ENCODE measurements around the gene SLC6A3. TPM values are rescaled to one million over a fixed set of nuclear protein-coding genes. Genes with fewer than 3 reads are reported as not detected.
"Not testable (repeated sequence)": the region's sequence is repeated elsewhere in the genome, so short reads cannot be mapped to it uniquely, and the experiment has no call there.

The SLC6A3 gene
- total RNA-seq, 1 donor from 2014 or later = not detected

DNA sequence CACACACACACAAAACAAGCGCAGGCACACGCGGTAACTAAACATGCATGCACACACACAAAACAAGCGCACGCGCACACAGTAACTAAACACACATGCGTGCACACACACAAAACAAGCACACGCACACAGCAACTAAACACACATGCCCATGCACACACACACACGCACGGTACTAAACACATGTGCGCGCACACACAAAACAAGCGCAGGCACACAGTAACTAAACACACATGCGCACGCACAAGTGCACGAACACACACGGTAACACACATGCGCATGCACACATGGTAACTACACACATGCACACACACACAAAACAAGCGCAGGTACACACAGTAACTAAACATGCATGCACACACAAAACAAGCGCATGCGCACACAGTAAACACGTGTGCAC is 19.9 kb upstream of the SLC6A3 start:
- DNase-seq (ENCODE audit: extremely low read depth, low read depth, low spot score) = no peak

DNA sequence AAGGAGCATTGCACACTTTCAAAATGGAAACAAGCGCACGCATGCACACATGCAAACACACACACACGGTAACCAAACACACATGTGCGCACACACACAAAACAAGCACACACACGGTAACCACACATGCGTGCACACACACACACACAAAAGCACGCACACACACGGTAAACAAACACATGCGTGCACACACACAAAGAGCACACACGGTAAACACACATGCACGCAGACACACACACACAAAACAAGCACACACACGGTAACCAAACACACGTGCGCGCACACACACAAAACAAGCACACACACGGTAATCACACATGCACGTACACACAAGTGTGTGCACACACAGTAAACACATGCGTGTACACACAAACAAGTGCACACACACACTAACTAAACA is 19.3 kb upstream of the SLC6A3 start:
- no peak for DNase-seq (ENCODE audit: extremely low read depth, low read depth, low spot score)

DNA sequence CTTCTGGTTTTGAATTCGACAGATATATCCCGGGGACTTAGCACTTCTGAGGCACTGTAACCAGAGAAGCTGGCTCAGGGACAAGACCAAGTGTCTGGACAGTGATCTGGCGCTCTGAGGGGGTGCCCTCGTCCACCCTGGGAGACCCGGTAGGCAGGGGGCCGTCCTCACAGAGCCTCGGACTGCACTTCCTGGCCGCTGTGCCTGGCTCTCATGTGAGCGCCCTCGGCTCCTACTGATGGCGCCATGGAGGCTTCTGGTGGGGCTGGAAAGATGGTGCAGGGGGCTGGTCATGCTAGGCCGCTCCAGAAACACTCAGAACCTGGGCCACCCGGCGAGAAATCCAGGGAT is 18.8 kb upstream of the SLC6A3 start:
- no peak for DNase-seq (ENCODE audit: extremely low read depth, low read depth, low spot score)

DNA sequence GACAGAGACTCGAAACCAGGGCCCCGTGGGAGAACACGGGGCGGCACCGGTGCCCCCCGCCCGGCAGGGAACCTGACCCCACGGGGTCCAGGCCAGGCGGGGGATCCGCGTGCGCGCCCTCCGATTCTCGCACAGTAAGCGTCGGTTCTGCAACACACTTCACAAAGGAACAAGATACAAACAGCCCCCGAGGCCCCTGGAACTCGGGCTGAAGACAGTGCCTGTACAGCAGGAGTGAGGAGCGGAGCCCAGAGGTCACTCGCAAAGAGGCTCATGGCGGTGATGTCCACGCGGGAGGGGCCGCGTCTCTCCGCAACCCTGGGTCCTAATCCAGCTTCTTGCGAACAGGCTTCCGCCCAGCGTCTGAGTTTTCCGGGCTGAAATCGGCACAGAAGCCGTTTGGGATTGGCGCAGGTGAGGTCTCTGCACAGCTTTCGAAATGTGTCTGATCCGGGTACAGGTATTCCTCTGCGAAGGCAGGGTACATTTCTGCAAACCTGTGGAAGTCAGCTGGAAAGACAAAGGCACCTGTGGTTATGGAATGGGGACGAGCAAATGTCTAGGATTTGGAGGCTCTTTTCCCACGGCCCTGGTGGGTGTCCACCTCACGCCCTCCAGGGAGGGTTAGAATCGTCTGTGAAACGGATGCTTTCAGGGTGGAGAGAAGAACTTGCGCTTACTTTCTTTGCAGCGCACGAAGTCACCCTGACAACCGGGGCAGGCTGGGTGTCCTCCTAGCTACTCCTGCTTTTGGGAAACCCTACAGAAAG is 18.3 kb upstream of the SLC6A3 start:
- no peak for DNase-seq (ENCODE audit: extremely low read depth, low read depth, low spot score)

DNA sequence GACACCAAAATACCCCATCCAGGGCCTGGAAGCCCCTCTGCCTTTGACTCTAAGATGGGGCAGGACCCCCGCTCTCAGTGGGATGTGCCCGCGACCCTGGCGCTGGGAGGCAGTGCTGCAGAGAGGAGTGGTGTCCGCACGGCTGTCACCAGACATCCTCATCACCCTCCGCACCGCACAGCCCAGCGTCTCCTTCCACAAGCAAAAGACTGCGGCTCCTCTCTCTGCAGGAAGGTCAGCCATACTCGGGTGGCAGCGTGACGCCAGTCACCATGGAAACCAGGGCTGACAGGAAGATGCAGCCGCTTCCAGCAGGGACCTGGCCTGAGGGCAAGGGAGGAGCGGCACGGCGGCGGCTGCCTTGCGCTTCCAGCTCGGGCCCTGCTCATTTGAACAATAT is 17.1 kb upstream of the SLC6A3 start:
- no peak for DNase-seq (ENCODE audit: extremely low read depth, low read depth, low spot score)

DNA sequence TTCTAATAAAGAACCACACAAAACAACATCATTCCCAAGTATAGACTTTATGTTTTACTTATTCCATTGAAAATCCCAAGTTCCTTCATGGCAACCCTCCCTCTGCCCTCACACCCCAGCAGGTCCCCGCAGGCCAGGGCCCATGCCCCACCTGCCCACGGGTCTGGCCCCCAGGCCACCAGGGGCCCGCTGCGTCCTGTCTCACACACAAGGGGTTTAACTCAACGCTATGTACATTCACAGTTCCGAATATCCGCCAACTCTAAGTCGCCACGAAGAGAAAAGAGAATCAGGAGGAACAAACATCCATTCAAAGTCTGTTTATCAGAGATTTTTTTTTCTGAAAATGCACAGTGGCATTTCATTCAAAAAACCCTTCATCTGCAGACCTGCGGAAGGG is 16.2 kb upstream of the SLC6A3 start:
- DNase-seq (ENCODE audit: extremely low read depth, low read depth, low spot score) = no peak

DNA sequence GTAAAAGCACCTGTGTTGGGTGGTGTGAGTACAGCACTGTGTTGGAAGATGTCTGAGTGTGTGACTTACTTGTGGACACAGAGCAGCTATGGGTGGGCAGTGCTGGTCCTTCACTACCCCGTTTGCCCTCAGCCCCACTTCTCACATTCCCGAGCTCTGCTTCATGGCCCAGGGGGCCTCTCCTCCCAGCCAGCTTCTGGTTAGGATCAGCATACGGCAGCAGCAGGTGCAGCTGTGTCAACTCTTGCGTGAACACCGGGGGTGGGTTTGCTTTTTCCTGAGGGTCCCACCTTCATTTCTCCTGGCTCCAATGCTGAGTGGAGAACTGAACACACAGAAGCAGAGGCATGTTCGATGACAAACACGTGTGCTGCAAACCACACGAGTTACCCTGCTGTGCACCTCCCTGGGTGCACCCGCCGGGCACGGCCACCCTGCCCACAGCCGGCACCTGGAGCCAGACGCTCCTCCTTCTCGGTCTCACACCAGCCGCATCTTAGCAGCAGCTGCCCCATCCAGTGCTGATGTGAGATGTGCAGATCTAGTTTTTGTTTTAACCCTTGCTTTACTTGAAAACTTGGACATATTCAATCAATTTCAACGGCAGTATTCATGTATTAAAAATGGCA is 14.9 kb upstream of the SLC6A3 start:
- DNase-seq (ENCODE audit: extremely low read depth, low read depth, low spot score) = no peak

DNA sequence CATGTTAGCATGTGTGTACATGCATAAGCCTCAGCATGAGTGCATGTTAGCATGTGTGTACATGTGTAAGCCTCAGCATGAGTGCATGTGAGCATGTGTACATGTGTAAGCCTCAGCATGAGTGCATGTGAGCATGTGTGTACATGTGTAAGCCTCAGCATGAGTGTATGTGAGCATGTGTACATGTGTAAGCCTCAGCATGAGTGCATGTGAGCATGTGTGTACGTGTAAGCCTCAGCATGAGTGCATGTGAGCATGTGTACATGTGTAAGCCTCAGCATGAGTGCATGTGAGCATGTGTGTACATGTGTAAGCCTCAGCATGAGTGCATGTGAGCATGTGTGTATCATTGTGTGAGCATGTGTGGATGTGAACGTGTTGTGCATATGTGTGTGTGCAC is 14.2 kb upstream of the SLC6A3 start:
- not testable (repeated sequence) for DNase-seq (ENCODE audit: extremely low read depth, low read depth, low spot score)

DNA sequence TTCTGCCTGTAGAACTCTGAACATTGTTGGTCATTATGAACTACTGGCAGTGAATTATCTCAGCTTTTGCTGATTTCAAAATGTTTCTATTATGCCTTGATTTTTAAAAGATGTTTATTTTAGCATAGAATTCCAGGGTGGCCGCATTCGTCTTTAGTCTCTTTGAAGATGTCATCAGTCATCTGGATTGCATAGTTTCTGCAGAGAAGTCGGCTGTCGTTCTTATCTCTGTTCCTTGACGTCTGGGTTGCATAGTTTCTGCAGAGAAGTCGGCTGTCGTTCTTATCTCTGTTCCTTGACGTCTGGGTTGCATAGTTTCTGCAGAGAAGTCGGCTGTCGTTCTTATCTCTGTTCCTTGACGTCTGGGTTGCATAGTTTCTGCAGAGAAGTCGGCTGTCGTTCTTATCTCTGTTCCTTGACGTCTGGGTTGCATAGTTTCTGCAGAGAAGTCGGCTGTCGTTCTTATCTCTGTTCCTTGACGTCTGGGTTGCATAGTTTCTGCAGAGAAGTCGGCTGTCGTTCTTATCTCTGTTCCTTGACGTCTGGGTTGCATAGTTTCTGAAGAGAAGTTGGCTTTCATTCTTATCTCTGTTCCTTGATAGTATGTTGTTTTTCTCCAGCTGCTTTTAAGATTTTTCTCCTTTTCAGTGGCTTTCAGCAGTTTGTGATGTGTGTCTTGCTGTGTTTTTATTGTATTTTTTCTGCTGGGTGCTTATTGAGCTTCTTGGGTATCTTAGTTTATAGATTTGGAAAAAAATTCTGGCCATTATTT is 11.1 kb upstream of the SLC6A3 start:
- DNase-seq (ENCODE audit: extremely low read depth, low read depth, low spot score) = not testable (repeated sequence)

DNA sequence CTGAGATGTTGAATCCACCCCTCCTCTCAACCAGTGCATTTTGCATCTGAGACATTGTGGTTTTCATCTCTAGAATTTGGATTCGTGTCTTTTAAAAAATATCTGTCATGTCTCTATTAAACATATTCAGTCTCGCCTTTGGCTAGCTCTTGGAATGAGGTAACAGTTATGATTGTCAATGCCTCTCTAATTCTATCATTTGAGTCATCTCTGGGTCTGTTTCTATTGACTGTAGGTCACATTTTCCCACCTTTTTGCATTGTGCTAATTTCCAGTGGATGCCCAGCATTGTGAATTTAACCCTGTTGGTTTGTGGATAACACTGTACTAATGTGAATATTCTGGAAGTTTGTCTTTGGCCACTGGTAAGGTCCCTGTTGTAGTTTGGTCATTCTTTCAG is 8.4 kb upstream of the SLC6A3 start:
- no peak for DNase-seq (ENCODE audit: extremely low read depth, low read depth, low spot score)

DNA sequence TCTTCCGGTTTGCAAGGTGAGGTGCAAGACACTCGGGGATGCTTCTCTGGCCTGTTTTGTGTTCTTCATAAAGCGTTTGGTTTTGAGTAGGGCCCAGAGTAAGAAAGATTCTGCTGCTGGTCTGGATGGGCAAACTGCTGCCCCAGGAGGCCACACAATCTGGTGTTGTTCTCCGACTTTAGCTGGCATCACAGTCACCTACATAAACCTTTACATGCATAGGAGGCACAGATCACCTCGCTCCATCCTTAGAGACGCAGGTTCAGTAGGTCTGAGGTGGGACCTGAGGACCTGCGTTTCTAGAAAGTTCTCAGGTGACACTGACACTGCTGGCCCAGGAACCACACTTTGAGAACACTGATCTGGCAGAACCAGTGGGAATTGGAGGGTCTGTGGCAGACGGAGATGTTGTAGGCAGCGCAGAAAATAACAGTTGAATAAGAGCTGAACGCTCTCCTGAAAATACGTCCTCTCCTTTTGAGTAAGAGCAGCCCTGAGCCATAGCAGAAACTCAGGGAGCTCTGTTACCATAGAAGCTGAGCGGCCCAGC is 3.9 kb upstream of the SLC6A3 start:
- DNase-seq (ENCODE audit: extremely low read depth, low read depth, low spot score) = no peak

DNA sequence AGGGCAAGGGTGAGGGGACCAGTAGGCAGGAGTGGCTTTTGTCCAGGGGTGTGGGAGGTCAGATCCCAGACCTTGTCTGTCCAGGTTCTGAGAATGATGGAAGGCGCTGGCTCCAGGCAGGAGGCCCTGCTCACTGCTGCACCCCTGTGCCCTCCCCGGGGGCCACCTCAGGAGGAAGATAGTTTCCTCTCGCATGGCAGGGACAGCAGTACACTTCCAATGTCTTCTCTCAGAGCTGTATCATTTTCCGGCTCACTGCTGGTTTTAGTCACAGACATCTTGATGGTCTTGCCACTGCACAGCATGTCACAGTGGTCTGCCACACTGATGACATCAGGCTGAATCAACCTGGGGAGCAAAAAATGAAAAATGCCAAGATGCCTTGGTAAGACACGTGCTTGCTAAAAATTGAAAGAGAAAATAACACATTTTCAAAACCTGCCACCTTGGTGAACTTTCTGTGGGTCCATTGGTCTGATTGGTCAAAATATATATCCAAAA is 3.3 kb upstream of the SLC6A3 start:
- DNase-seq (ENCODE audit: extremely low read depth, low read depth, low spot score) = no peak

DNA sequence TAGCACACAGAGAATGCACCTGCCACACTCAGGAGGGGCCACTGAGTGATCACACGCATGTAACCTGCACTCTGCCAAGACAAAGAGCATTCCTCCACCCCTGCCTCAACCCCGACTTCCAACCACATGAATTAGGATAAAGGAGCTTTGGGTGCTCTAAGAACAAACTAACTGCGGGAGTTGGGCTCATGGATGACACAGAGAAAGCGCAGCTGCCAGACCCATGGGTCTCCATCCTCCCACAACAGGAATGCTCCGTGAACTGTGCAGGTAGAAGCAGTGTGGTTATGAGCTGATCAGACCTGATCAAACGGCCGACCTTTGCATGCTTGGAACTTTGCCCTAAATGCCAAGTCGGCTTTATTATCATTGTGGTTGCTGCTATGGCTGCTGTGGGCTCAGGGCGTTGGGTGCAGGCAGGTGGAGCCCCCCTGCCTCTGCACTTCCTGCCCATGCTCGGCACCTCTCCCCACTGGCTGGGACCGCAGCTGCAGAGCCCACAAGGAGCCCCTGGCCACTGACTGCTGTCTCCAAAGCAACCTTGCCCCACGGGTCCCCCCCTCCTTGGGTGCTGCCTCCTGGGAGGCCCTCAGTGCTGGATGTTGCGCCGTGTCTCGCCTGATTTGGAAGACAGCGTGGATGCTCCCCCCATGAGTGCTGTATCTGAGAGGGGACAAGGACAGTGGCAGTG is 2.6 kb upstream of the SLC6A3 start:
- no peak for DNase-seq (ENCODE audit: extremely low read depth, low read depth, low spot score)

DNA sequence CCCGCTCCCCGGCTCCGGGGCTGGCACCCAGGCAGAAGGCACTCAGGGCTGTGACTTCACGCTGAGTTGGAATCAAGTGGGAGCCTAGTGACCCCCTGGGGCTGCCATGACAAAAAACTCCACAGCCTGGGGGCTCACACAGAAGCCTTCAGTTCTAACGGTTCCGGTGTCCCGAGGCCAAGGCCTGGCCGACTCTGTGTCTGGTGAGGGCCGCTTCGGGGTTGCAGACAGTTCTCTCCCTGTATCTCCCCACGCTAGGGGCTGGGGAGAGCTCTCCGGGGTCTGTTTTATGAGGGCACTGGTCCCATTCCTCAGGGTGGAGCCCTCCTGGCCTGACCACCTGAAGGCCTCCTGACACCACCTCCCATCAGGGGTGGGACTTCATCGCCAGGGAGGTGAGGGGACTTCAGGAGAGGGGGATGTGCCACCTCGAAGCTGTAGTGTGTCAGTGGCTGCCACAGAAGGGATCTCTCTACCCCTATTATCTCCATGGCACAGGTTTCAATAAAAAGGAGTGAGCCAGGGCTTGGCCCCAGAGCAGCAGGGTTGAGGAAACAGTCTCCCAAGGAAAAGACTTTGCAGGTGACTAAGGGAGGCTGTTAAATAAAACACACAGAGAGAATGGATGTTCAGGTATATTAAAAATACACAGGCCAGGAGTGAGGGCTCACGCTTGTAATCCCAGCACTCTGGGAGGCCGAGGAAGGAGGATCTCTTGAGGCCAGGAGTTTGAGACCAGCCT is 1.5 kb upstream of the SLC6A3 start:
- no peak for DNase-seq (ENCODE audit: extremely low read depth, low read depth, low spot score)

DNA sequence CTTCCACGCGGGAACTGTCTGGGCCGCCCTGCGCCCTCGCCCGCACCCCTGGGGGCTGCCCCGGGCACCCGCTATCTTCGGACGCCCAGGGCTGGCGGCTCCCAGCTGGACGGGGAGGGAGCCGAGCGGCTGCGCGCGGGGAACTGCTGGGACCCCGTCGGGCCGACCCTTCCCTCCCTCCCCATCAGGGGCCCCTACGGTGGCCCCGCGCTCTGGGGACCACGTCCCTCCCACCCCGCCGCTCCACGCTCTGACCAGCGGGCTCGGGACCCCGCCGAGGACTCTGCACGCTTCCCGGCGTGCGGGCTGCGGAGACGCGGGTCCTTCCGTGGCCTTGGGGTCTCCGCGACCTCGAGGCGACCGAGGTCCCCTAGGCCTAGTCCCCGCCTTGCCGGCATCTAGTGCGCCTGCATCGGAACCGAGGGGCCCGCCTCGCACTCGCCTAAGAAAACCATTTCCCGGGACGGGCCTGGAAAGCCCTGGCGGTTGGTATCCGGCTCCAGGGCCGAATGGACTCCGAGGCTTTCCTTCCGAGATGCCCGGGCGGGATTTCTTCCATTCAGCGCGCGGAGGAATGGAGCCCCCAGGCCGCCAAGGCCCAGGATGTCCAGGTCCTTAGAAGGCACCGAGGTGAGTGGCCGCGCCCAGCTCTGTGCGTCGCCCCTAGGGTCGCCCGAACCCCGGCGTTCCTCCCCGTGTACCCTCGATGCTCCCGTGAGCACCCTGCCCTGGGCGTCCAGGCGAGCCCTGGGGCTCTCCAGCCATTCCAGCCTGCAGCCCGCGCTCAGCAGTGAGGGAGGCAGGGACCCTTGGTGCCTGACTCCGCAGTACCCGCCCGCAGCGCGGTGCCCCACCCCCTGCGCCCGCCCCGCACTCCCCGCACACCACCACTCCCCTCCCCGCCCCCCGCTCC is 705 bp upstream of the SLC6A3 start:
- no peak for DNase-seq (ENCODE audit: extremely low read depth, low read depth, low spot score)

DNA sequence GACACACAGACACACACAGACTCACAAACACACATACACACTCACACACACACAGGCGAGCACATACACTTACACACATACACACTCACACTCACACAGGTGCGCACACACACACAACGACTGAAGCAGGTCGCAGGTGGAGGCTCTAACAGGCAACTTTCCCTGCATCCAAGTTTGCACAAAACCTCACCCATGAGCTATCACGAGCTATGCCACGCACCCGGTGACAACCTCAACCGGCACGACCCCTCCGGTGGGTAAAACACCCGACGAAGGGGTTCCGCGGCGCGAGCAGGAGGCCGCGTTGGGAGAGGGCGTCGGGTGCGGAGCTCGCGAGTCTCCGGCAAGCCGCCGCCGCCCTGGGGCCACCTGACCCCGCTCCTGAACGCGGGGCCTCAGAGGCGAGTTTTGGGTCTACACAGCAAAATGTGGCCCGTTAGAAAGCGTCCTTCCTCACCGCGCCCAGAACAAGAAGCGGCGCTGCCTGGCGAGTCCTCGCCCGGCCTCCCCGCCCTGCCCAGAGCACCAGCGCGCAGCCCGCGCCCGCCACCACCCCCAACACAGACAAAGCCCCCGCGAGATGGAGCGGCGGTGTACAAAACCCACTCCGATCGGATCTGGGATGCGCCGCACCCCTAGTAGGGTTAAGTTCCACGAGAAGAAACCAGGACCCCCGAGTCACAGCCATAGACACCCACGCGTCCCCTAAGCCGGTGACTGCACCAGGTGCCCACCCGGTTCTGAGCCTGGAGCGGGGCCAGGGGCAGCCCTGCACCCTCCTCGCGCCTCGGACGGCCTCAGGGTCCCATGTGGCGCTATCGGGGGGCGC is 665 bp downstream of the SLC6A3 start:
- DNase-seq (ENCODE audit: extremely low read depth, low read depth, low spot score) = no peak

DNA sequence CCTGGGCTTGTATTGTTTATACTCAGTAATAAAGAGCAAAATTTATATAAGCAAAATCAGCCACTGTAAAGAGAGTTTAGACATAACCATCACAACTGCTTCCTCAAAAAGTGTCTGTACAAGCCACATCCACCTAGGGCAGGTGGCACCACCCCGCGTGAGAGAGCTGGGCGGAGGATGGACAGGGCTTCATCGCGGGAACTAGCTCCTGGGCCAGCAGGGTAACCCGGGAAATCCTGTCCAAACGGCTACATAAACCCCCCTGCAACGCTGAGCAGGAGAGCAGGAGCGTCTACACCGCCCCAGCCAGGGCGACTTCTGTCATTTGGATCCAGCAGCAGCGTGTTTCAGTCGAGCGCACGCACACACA is 1.3 kb downstream of the SLC6A3 start:
- DNase-seq (ENCODE audit: extremely low read depth, low read depth, low spot score) = no peak

DNA sequence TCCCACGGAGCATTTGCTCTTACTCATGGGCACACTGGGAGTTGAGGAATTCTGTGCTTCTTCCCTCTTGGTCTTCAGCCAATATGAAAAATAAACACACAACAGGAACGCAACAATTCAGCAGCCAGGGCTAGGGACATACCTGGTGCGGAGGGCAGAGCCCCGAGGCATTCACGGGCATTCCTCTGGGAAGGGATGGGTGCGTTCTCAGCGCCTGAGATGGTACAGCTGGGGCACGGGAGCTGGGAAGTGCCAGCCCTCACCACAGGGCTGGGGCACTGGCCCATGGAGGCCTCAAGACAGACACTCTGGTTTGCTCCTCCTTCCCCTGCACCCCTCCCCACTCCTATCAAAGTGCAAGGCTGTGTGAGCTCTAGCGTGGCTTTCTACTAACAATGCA is 2.1 kb downstream of the SLC6A3 start:
- DNase-seq (ENCODE audit: extremely low read depth, low read depth, low spot score) = no peak
